Smooth muscle cell (in vitro differentiated cells): ENCODE measurements around the gene TAF13. TPM values are rescaled to one million over a fixed set of nuclear protein-coding genes. Genes with fewer than 3 reads are reported as not detected.

Source experiments
- DNase-seq: peaks from one replicate; lab custom pipeline; 2025; ENCODE audit not compliant: unreplicated experiment; lab: John Stamatoyannopoulos, UW
- H2AFZ ChIP-seq: fragments of 200-600 bp; sonication (generic); 2 replicates; pipeline ENCODE4 v1.6.0; 2016; ENCODE audit warnings: antibody characterized with exemption, low read depth, mild to moderate bottlenecking
- H3F3A ChIP-seq: fragments of 200-600 bp; sonication (generic); 2 replicates; pipeline ENCODE4 v1.6.0; 2017; ENCODE audit warnings: antibody characterized with exemption, low read depth
- H3K27ac ChIP-seq: fragments of 200-600 bp; sonication (generic); 2 replicates; pipeline ENCODE4 v1.5.1; 2016; ENCODE audit warnings: low read depth, mild to moderate bottlenecking
- H3K27me3 ChIP-seq: fragments of 200-600 bp; sonication (generic); 2 replicates; pipeline ENCODE4 v1.6.1; 2016; ENCODE audit warnings: low read depth, mild to moderate bottlenecking
- H3K36me3 ChIP-seq: fragments of 200-600 bp; sonication (generic); 2 replicates; pipeline ENCODE4 v1.5.1; 2016; ENCODE audit warnings: low read depth
- H3K4me1 ChIP-seq: fragments of 200-600 bp; sonication (generic); 2 replicates; pipeline ENCODE4 v1.5.1; 2016; ENCODE audit warnings: low read depth
- H3K4me2 ChIP-seq: fragments of 200-600 bp; sonication (generic); 2 replicates; pipeline ENCODE4 v1.6.0; 2016; ENCODE audit warnings: mild to moderate bottlenecking
- H3K4me3 ChIP-seq: fragments of 200-600 bp; sonication (generic); 2 replicates; pipeline ENCODE4 v1.5.1; 2016; ENCODE audit warnings: mild to moderate bottlenecking
- H3K79me2 ChIP-seq: fragments of 200-600 bp; sonication (generic); 2 replicates; pipeline ENCODE4 v1.6.0; 2016; ENCODE audit warnings: low read depth, mild to moderate bottlenecking
- H3K9ac ChIP-seq: fragments of 200-600 bp; sonication (generic); 2 replicates; pipeline ENCODE4 v1.6.0; 2016; ENCODE audit warnings: low read depth
- H3K9me3 ChIP-seq: fragments of 200-600 bp; sonication (generic); replicated peaks from 2 replicates; pipeline ENCODE4 v1.5.1; 2016; ENCODE audit warnings: low read depth
- H4K20me1 ChIP-seq: fragments of 200-600 bp; sonication (generic); 2 replicates; pipeline ENCODE4 v1.6.0; 2016; ENCODE audit warnings: low read depth
- CTCF ChIP-seq: fragments of 200-600 bp; sonication (generic); IDR thresholded peaks from 2 replicates; pipeline ENCODE4 v1.5.1; 2017; ENCODE audit warnings: borderline replicate concordance, mild to moderate bottlenecking, antibody characterized with exemption; ENCODE audit not compliant: insufficient read depth, poor library complexity, severe bottlenecking
- WGBS: methylation state at CpG from one replicate; pipeline ENCODE4 v1.1.7; 2016; ENCODE audit warnings: low lambda C conversion rate; 5-methylcytosine and 5-hydroxymethylcytosine counted together
- polyA plus RNA-seq: library from polyadenylated mRNA; unstranded; fragments of >200 nt; fragmentation: Nextera tagmentation; extraction: Ambion mirVana; gene quantifications from 2 replicates; pipeline ENCODE4 v1.2.1, GENCODE V29; 2016
- total RNA-seq: library from RNA; depleted of rRNA; stranded (reverse); fragments of >200 nt; gene quantifications from 2 replicates; pipeline ENCODE4 v1.2.3, GENCODE V29; 2014

TAF13 gene
- total and polyA plus RNA-seq, 2 experiments from 2014 or later: 30.1 to 110 TPM

- Histone ChIP-seq H2AFZ (no peak overlapping the region), H3K36me3 (peaks cover 22% of the 10 kb centered on the region)
- WGBS: 100% methylated on average over 1 of the region's 1 CpG
Measured at GRCh38 chr1:109069294-109069693, 6.5 kb downstream of the TAF13 start.

GRCh38 chr1:109067883-109068282 is 7.9 kb downstream of the TAF13 start:
- no peak for TF ChIP-seq CTCF
- H3K4me3 ChIP-seq: no peak overlapping the region
- WGBS: 91% methylated on average over 8 of the region's 8 CpGs
- H3K9ac ChIP-seq: no peak overlapping the region
- DNase-seq: no peak
- no peaks in the 10 kb centered on the region for H3K9me3 ChIP-seq
- H3K79me2 ChIP-seq: peaks cover 69% of the 10 kb centered on the region
- no peak overlapping the region for H3K27ac ChIP-seq
- H3K4me2 ChIP-seq: no peak overlapping the region
- H3K36me3 ChIP-seq: peaks cover 22% of the 10 kb centered on the region
- H3K27me3 ChIP-seq: no peaks in the 10 kb centered on the region
- peaks cover 90% of the 10 kb centered on the region for H4K20me1 ChIP-seq
- H3K4me1 ChIP-seq: no peaks in the 10 kb centered on the region
- no peak overlapping the region for H2AFZ ChIP-seq
- H3F3A ChIP-seq: peaks cover 3% of the 10 kb centered on the region

More at GRCh38 chr1:109069294-109069693, 6.5 kb downstream of the TAF13 start:
- DNase-seq: no peak
- H3K27me3 ChIP-seq: no peaks in the 10 kb centered on the region
- H3F3A ChIP-seq: peaks cover 3% of the 10 kb centered on the region
- peaks cover 81% of the 10 kb centered on the region for H3K79me2 ChIP-seq
- H3K9ac ChIP-seq: no peak overlapping the region
- H3K9me3 ChIP-seq: no peaks in the 10 kb centered on the region
- no peaks in the 10 kb centered on the region for H3K4me1 ChIP-seq
- no peak for TF ChIP-seq CTCF
- H3K4me3 ChIP-seq: no peak overlapping the region
- H3K27ac ChIP-seq: no peak overlapping the region
- no peak overlapping the region for H3K4me2 ChIP-seq
- peaks cover 94% of the 10 kb centered on the region for H4K20me1 ChIP-seq

- WGBS: 95% methylated on average over 3 of the region's 3 CpGs
- Histone ChIP-seq H4K20me1 (peaks cover 71% of the 10 kb centered on the region), H3K4me1 (no peaks in the 10 kb centered on the region), H2AFZ (no peak overlapping the region), H3K79me2 (peaks cover 44% of the 10 kb centered on the region), H3K9me3 (no peaks in the 10 kb centered on the region), H3K27ac (no peak overlapping the region), H3K9ac (no peak overlapping the region), H3K4me3 (no peak overlapping the region), H3K4me2 (no peak overlapping the region), H3K27me3 (no peaks in the 10 kb centered on the region), H3K36me3 (peaks cover 18% of the 10 kb centered on the region), H3F3A (peaks cover 9% of the 10 kb centered on the region)
- no peak for DNase-seq
- no peak for TF ChIP-seq CTCF
Measured at GRCh38 chr1:109065137-109065536, 10.7 kb downstream of the TAF13 start.

GRCh38 chr1:109061183-109061582 is 14.6 kb downstream of the TAF13 start:
- H3K79me2 ChIP-seq: peaks cover 5% of the 10 kb centered on the region
- no peak for TF ChIP-seq CTCF
- DNase-seq: no peak
- H3F3A ChIP-seq: peaks cover 9% of the 10 kb centered on the region
- no peaks in the 10 kb centered on the region for H3K27me3 ChIP-seq
- no peak overlapping the region for H3K4me3 ChIP-seq
- H2AFZ ChIP-seq: no peak overlapping the region
- 90% methylated on average over 4 of the region's 4 CpGs for WGBS
- H3K4me2 ChIP-seq: no peak overlapping the region
- H4K20me1 ChIP-seq: peaks cover 32% of the 10 kb centered on the region
- no peak overlapping the region for H3K9ac ChIP-seq
- no peak overlapping the region for H3K27ac ChIP-seq
- H3K9me3 ChIP-seq: no peaks in the 10 kb centered on the region
- H3K4me1 ChIP-seq: no peaks in the 10 kb centered on the region
- H3K36me3 ChIP-seq: peaks cover 4% of the 10 kb centered on the region
